ENCODE results near the gene CST2.

DNA sequence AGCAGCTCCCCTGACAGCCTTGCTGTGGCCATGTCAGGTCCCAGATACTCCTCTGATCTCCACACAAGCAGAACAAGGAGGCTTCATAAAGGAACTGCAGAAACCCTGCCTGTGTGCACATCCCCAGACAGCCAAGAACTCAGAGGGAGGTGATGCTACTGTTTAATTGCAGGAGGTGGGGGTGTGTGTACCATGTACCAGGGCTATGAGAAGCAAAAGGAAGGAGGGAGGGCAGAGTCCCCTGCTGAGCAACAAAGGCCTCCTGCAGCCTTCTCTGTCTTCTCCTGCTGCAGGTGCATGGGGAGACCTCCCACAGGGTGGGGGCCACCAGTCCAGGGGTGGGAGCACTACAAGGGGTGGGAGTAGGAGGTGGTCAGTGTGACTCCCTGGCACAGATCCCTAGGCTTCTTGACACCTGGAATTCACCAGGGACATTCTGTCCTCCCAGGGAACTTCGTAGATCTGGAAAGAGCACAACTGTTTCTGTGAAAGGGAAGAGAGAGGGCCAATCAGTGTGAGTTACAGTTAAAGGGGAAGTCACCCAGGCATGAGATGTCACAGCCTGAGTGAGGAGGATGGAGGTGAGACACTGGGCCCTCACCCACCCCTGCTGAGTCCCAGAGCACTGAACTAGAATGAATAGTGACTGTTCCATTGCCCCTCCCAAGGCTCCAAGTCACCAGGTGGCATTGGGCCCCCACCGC is 2.8 kb downstream of the CST2 start:
- TF ChIP-seq, protein P1, sequence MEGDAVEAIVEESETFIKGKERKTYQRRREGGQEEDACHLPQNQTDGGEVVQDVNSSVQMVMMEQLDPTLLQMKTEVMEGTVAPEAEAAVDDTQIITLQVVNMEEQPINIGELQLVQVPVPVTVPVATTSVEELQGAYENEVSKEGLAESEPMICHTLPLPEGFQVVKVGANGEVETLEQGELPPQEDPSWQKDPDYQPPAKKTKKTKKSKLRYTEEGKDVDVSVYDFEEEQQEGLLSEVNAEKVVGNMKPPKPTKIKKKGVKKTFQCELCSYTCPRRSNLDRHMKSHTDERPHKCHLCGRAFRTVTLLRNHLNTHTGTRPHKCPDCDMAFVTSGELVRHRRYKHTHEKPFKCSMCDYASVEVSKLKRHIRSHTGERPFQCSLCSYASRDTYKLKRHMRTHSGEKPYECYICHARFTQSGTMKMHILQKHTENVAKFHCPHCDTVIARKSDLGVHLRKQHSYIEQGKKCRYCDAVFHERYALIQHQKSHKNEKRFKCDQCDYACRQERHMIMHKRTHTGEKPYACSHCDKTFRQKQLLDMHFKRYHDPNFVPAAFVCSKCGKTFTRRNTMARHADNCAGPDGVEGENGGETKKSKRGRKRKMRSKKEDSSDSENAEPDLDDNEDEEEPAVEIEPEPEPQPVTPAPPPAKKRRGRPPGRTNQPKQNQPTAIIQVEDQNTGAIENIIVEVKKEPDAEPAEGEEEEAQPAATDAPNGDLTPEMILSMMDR (conservative IDR thresholded peaks at IDR 0.05) = no peak
- TF ChIP-seq ZFX (IDR thresholded peaks at IDR 0.05) = no peak

Measured in C4-2B (cell line).